WTC11 (cell line): Measurements from ENCODE around the gene COL18A1.

Experiments
- KAT7 ChIP-seq: sonication (generic); formaldehyde crosslinking; IDR thresholded peaks from 2 replicates; pipeline ENCODE4 v1.8.1; 2023; ENCODE audit warnings: missing genetic modification reagents, mild to moderate bottlenecking, borderline replicate concordance
- MYBL2 ChIP-seq: sonication (generic); formaldehyde crosslinking; IDR thresholded peaks from 2 replicates; pipeline ENCODE4 v1.8.1; 2023; ENCODE audit warnings: mild to moderate bottlenecking, moderate library complexity, missing genetic modification reagents
- TCF7 ChIP-seq: sonication (generic); formaldehyde crosslinking; IDR thresholded peaks from 2 replicates; pipeline ENCODE4 v1.8.0; 2022; ENCODE audit warnings: mild to moderate bottlenecking, low read depth, missing genetic modification reagents, moderate library complexity
- TF ChIP-seq, protein P1 (sequence below): fragments of 200-600 bp; IDR thresholded peaks from 2 replicates; pipeline ENCODE4 v1.8.0; 2022; ENCODE audit warnings: antibody characterized with exemption
- TF ChIP-seq, protein P2 (sequence below): sonication (generic); formaldehyde crosslinking; IDR thresholded peaks from 2 replicates; pipeline ENCODE4 v1.8.0; 2022; ENCODE audit warnings: mild to moderate bottlenecking, missing genetic modification reagents
- TF ChIP-seq, protein P3 (sequence below): sonication (generic); formaldehyde crosslinking; conservative IDR thresholded peaks from 2 replicates; pipeline ENCODE4 v1.8.1; 2022; ENCODE audit warnings: mild to moderate bottlenecking, missing genetic modification reagents
- TF ChIP-seq, protein P4 (sequence below): sonication (generic); formaldehyde crosslinking; IDR thresholded peaks from 2 replicates; pipeline ENCODE4 v1.8.1; 2022; ENCODE audit warnings: mild to moderate bottlenecking, moderate library complexity, missing genetic modification reagents

DNA sequence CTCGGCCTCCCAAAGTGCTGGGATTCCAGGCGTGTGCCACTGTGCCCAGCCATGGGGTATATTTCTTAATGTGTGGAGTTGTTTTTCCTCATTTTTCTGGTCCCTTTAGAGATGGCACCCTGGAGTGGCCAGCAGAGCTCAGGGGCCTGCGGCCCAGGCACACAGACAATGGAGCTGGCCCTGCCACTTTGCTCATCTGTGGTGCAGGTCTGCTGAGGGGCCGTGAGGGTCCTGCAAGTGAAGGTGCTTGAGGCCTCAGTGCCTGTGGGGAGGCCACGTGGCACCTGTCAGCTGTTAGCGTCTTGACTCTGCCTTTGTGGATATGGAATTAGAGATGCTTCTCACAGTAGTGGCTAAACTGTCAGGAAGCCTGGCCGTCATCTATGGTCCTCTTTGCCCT is 7.5 kb downstream of the COL18A1 start:
- TF ChIP-seq, protein P1, sequence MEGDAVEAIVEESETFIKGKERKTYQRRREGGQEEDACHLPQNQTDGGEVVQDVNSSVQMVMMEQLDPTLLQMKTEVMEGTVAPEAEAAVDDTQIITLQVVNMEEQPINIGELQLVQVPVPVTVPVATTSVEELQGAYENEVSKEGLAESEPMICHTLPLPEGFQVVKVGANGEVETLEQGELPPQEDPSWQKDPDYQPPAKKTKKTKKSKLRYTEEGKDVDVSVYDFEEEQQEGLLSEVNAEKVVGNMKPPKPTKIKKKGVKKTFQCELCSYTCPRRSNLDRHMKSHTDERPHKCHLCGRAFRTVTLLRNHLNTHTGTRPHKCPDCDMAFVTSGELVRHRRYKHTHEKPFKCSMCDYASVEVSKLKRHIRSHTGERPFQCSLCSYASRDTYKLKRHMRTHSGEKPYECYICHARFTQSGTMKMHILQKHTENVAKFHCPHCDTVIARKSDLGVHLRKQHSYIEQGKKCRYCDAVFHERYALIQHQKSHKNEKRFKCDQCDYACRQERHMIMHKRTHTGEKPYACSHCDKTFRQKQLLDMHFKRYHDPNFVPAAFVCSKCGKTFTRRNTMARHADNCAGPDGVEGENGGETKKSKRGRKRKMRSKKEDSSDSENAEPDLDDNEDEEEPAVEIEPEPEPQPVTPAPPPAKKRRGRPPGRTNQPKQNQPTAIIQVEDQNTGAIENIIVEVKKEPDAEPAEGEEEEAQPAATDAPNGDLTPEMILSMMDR = no peak
- TF ChIP-seq KAT7 (CRISPR knock-in tag) = no peak
- no peak for TF ChIP-seq MYBL2 (CRISPR knock-in tag)
- TF ChIP-seq, protein P2, sequence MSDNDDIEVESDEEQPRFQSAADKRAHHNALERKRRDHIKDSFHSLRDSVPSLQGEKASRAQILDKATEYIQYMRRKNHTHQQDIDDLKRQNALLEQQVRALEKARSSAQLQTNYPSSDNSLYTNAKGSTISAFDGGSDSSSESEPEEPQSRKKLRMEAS (CRISPR knock-in tag) = no peak
- TF ChIP-seq, protein P3, sequence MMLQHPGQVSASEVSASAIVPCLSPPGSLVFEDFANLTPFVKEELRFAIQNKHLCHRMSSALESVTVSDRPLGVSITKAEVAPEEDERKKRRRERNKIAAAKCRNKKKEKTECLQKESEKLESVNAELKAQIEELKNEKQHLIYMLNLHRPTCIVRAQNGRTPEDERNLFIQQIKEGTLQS (CRISPR knock-in tag) = no peak
- TF ChIP-seq, protein P4, sequence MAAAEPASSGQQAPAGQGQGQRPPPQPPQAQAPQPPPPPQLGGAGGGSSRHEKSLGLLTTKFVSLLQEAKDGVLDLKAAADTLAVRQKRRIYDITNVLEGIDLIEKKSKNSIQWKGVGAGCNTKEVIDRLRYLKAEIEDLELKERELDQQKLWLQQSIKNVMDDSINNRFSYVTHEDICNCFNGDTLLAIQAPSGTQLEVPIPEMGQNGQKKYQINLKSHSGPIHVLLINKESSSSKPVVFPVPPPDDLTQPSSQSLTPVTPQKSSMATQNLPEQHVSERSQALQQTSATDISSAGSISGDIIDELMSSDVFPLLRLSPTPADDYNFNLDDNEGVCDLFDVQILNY = no peak
- no peak for TF ChIP-seq TCF7 (CRISPR knock-in tag)
